GM23338 (cell line): ENCODE results near the gene SLC39A13. TPM values are rescaled to one million over a fixed set of nuclear protein-coding genes. Genes with fewer than 3 reads are reported as not detected.

Experiments
- ATAC-seq: fragments of 200-7000 bp; cut with Tn5 transposase; 3 replicates; pipeline ENCODE4 v1.9.1; 2020
- DNase-seq: peaks from one replicate; pipeline ENCODE4 v3.0.0-alpha.2; 2015; ENCODE audit warnings: low spot score
- H2AFZ ChIP-seq: fragments of 200-600 bp; sonication (generic); 2 replicates; pipeline ENCODE4 v1.8.0; 2016; ENCODE audit warnings: antibody characterized with exemption, mild to moderate bottlenecking, moderate library complexity
- H3F3A ChIP-seq: fragments of 200-600 bp; sonication (generic); replicated peaks from 2 replicates; pipeline ENCODE4 v1.8.0; 2017; ENCODE audit warnings: antibody characterized with exemption, mixed run types, low read depth
- H3K27ac ChIP-seq: fragments of 200-600 bp; sonication (generic); 2 replicates; pipeline ENCODE4 v1.6.1; 2016; ENCODE audit warnings: low read depth
- H3K27me3 ChIP-seq: fragments of 200-600 bp; sonication (generic); 2 replicates; pipeline ENCODE4 v1.8.0; 2016; ENCODE audit warnings: mild to moderate bottlenecking, mixed run types, moderate library complexity; ENCODE audit not compliant: insufficient read depth
- H3K36me3 ChIP-seq: fragments of 200-600 bp; sonication (generic); 2 replicates; pipeline ENCODE4 v1.8.0; 2016; ENCODE audit warnings: mild to moderate bottlenecking; ENCODE audit not compliant: insufficient read depth
- H3K4me1 ChIP-seq: fragments of 200-600 bp; sonication (generic); 2 replicates; pipeline ENCODE4 v1.8.0; 2016; ENCODE audit warnings: mild to moderate bottlenecking, moderate library complexity; ENCODE audit not compliant: insufficient read depth
- H3K4me2 ChIP-seq: fragments of 200-600 bp; sonication (generic); 2 replicates; pipeline ENCODE4 v1.7.1; 2017; ENCODE audit warnings: mixed run types
- H3K4me3 ChIP-seq: fragments of 200-600 bp; sonication (generic); 2 replicates; pipeline ENCODE4 v1.6.1; 2016; ENCODE audit warnings: mixed run types
- H3K79me2 ChIP-seq: fragments of 200-600 bp; sonication (generic); replicated peaks from 2 replicates; pipeline ENCODE4 v1.8.0; 2017; ENCODE audit warnings: mild to moderate bottlenecking; ENCODE audit not compliant: insufficient read depth
- H3K9me2 ChIP-seq: fragments of 200-600 bp; sonication (generic); 2 replicates; pipeline ENCODE4 v1.8.0; 2017; ENCODE audit not compliant: insufficient read depth
- H4K20me1 ChIP-seq: fragments of 200-600 bp; sonication (generic); replicated peaks from 2 replicates; pipeline ENCODE4 v1.8.0; 2017; ENCODE audit warnings: mild to moderate bottlenecking; ENCODE audit not compliant: insufficient read depth
- H3K27ac Mint-ChIP-seq: 2 replicates; pipeline ENCODE4 v1.8.0; 2020; ENCODE audit warnings: inconsistent platforms, mild to moderate bottlenecking, moderate library complexity, mixed read lengths
- H3K27me3 Mint-ChIP-seq: 3 replicates; pipeline ENCODE4 v1.8.0; 2022; ENCODE audit warnings: low read depth, mild to moderate bottlenecking, moderate library complexity, mixed read lengths, inconsistent platforms; ENCODE audit not compliant: insufficient read depth, poor library complexity
- H3K36me3 Mint-ChIP-seq: 3 replicates; pipeline ENCODE4 v1.8.0; 2021; ENCODE audit warnings: low read depth, mild to moderate bottlenecking, inconsistent platforms, moderate library complexity, mixed read lengths
- H3K4me1 Mint-ChIP-seq: 3 replicates; pipeline ENCODE4 v1.8.0; 2020; ENCODE audit warnings: mild to moderate bottlenecking, inconsistent platforms, mixed read lengths
- H3K4me3 Mint-ChIP-seq: 3 replicates; pipeline ENCODE4 v1.8.0; 2021; ENCODE audit warnings: moderate library complexity, mild to moderate bottlenecking, inconsistent platforms, mixed read lengths
- H3K9me3 Mint-ChIP-seq: 3 replicates; pipeline ENCODE4 v1.8.0; 2020; ENCODE audit warnings: moderate library complexity, mild to moderate bottlenecking, inconsistent platforms, mixed read lengths
- CREB1 ChIP-seq: fragments of 250-450 bp; sonication (Bioruptor Pico); IDR thresholded peaks from 2 replicates; pipeline ENCODE4 v1.5.0; 2020; ENCODE audit warnings: low read depth, mild to moderate bottlenecking, moderate library complexity
- CTCF ChIP-seq, 2 experiments: fragments of 200-600 bp in 1 of 2; sonication (generic) in 1 of 2; conservative IDR thresholded peaks; 2 replicates each; pipeline versions ENCODE4 v1.5.1 to v1.6.1; 2016 to 2017; ENCODE audit warnings: antibody characterized with exemption in 2 of 2, low read depth in 2 of 2, mild to moderate bottlenecking in 2 of 2, moderate library complexity in 1 of 2
- EZH2 ChIP-seq: fragments of 200-600 bp; sonication (generic); IDR thresholded peaks from one replicate; pipeline ENCODE4 v1.8.0; 2017; ENCODE audit warnings: antibody characterized with exemption, mild to moderate bottlenecking, low read depth; ENCODE audit not compliant: unreplicated experiment
- EZH2phosphoT487 ChIP-seq: fragments of 200-600 bp; sonication (generic); IDR thresholded peaks from one replicate; pipeline ENCODE4 v1.8.1; 2018; ENCODE audit warnings: antibody characterized with exemption; ENCODE audit not compliant: unreplicated experiment
- JUNB ChIP-seq: IDR thresholded peaks from one replicate; pipeline ENCODE4 v1.6.1; 2016; ENCODE audit warnings: antibody characterized with exemption; ENCODE audit not compliant: unreplicated experiment
- NANOG ChIP-seq: IDR thresholded peaks from 2 replicates; pipeline ENCODE4 v1.6.1; 2016; ENCODE audit warnings: antibody characterized with exemption, borderline replicate concordance
- POLR2AphosphoS5 ChIP-seq: IDR thresholded peaks from 2 replicates; pipeline ENCODE4 v1.6.1; 2016; ENCODE audit warnings: antibody characterized with exemption, low read depth
- REST ChIP-seq: IDR thresholded peaks from one replicate; pipeline ENCODE4 v1.6.1; 2018; ENCODE audit warnings: antibody characterized with exemption; ENCODE audit not compliant: unreplicated experiment
- STAT1 ChIP-seq: IDR thresholded peaks from one replicate; pipeline ENCODE4 v1.6.1; 2016; ENCODE audit warnings: antibody characterized with exemption; ENCODE audit not compliant: unreplicated experiment
- ZNF114 ChIP-seq: fragments of 250-450 bp; sonication (Bioruptor Pico); IDR thresholded peaks from 2 replicates; pipeline ENCODE4 v1.5.0; 2020; ENCODE audit warnings: mild to moderate bottlenecking, moderate library complexity
- ZNF331 ChIP-seq: fragments of 250-450 bp; sonication (Bioruptor Pico); IDR thresholded peaks from 2 replicates; pipeline ENCODE4 v1.5.0; 2020; ENCODE audit warnings: low read depth, mild to moderate bottlenecking, moderate library complexity
- polyA plus RNA-seq: library from polyadenylated mRNA; unstranded; fragments of >200 nt; fragmentation: Nextera tagmentation; extraction: Ambion mirVana; gene quantifications from 2 replicates; pipeline ENCODE4 v1.2.1, GENCODE V29; 2016
- total RNA-seq: library from RNA; depleted of rRNA; stranded (reverse); fragments of >200 nt; shearing (Covaris generic); gene quantifications from 2 replicates; pipeline ENCODE4 v1.2.3, GENCODE V29; 2014

Gene SLC39A13
- total and polyA plus RNA-seq, 2 experiments from 2014 or later, result 15.8 to 32.7 TPM

DNA sequence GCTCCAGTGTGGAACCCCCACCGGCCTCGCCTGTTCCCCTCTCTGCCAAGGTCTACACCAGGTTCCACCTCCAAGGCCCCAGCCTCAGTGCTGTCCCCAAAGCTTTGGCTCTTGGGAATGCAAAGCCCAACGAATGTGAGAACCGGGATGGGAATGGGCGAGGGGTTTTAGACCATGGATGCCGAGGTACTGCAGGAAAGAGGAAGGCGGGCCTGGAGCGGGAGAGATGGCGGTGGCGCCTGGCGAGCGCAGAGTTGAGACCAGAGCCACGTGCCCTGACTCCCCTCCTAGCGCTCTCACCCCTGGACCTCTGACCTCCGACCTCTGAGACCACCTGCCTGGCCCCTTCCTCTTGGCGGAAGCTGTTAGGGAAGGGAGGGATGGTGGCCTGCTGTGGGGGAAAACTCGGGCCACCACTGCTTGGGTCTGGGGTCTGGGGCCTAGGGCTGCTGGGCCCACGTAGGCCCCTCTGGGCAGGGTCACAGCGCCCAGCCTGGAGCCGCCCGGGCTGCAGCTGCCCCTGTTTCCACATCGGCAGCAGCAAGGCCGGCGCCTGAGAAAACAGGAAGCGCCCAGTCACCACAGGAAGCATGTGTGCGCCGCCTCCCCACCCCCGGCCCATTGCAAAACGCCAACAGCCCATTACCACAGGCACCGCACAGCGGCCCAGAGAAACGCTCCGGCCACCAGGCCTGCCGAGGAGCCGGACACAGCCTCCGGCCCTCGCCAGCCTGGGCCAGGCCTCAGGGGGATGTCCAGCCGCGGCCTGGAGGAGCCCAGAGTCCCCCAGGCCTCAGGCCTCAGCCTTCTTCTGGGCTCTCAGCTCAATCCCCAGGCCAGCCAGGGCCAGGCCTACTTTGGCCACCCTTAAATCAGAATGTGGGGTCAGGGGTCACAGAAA is 13.8 kb upstream of the SLC39A13 start:
- H3K27ac ChIP-seq, result no peak overlapping the region
- Mint-ChIP-seq H3K9me3 (no peaks in the 10 kb centered on the region), H3K36me3 (no peaks in the 10 kb centered on the region), H3K4me3 (no peak overlapping the region), H3K4me1 (peaks cover 14% of the 10 kb centered on the region), H3K27ac (no peak overlapping the region; the same call in 1 of the 2 replicates), H3K27me3 (peaks cover 13% of the 10 kb centered on the region)
- H3K4me1 ChIP-seq, result peaks cover 5% of the 10 kb centered on the region; the same call in 1 of the 2 replicates
- no peak; the same call in 2 of the 3 replicates for ATAC-seq
- H3K79me2 ChIP-seq, result no peaks in the 10 kb centered on the region
- no peaks in the 10 kb centered on the region for H3K36me3 ChIP-seq
- H3F3A ChIP-seq, result 0 out of 2 replicates have a peak, but pooled peaks cover 5% of the 10 kb centered on the region
- peak overlapping the region; percentile 93 for H2AFZ ChIP-seq
- no peak overlapping the region for H3K4me3 ChIP-seq
- H3K9me2 ChIP-seq, result no peaks in the 10 kb centered on the region
- no peak for TF ChIP-seq ZNF331
- TF ChIP-seq STAT1, result no peak
- no peak for TF ChIP-seq EZH2
- no peak for TF ChIP-seq POLR2AphosphoS5
- no peak for TF ChIP-seq CREB1 (CRISPR knock-in tag)
- TF ChIP-seq EZH2phosphoT487, result no peak
- DNase-seq, result no peak
- no peaks in the 10 kb centered on the region for H4K20me1 ChIP-seq
- H3K27me3 ChIP-seq, result no peaks in the 10 kb centered on the region
- no peak overlapping the region for H3K4me2 ChIP-seq

DNA sequence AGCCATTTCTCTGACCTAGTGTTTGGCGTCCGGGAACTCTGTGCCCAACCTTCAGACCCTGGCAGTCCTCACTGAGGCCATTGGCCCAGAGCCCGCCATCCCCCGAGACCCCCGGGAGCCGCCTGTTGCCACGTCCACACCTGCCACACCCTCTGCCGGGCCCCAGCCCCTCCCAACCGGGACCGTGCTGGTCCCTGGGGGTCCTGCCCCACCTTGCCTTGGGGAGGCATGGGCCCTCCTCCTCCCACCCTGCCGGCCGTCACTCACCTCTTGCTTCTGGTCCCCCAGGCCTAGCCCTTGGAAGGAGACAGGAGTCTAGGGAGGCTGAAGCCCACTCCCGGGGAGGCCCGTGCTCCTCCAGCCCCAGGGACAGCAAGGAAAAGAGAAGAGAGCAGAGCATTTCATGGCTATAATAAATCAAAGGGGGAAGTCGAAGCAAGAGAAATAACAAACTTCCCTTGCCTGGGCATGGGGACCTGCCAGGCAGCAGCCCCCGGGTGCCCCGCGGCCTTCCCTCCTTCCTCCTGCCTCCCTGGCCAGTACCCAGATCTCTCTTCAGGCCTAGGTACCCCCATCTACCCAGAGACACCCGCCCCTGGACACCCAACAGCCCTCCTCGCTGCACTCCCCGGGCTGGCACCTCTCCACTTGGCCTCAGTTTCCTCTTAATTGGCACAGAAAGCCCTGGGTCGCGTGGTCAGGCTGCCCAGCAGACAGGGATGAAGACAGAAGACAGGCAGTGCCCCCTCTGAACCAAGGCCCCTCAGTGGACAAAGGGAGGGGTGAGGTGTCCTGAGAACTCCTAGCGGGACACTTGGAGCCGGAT is 13.0 kb upstream of the SLC39A13 start:
- Mint-ChIP-seq H3K4me1 (peaks cover 18% of the 10 kb centered on the region), H3K36me3 (no peaks in the 10 kb centered on the region), H3K27ac (no peak overlapping the region), H3K4me3 (no peak overlapping the region), H3K9me3 (no peaks in the 10 kb centered on the region), H3K27me3 (peaks cover 13% of the 10 kb centered on the region)
- Histone ChIP-seq H3K27ac (no peak overlapping the region), H2AFZ (peak overlapping the region; percentile 93; the same call in 1 of the 2 replicates), H3K4me1 (peaks cover 7% of the 10 kb centered on the region; the same call in 1 of the 2 replicates), H3K4me2 (no peak overlapping the region), H3K9me2 (no peaks in the 10 kb centered on the region), H3K36me3 (no peaks in the 10 kb centered on the region), H3K4me3 (no peak overlapping the region), H3K27me3 (no peaks in the 10 kb centered on the region), H4K20me1 (no peaks in the 10 kb centered on the region), H3F3A (peaks cover 6% of the 10 kb centered on the region; the same call in 1 of the 2 replicates), H3K79me2 (no peaks in the 10 kb centered on the region)
- no peak for DNase-seq
- ATAC-seq, result no peak
- TF ChIP-seq NANOG (no peak), JUNB (no peak), REST (no peak), ZNF114 (CRISPR knock-in tag) (no peak), CTCF (conservative IDR thresholded peaks at IDR 0.05; ENCODE audit: low read depth in 2 of 2) (no peak), EZH2 (no peak), STAT1 (no peak)
